NCI-H1092 treated with DMSO at 0.1 percent for 48 hours (cell line): ENCODE data around the gene BLMH.
"Not testable (repeated sequence)": the region's sequence is repeated elsewhere in the genome, so short reads cannot be mapped to it uniquely, and the experiment has no call there.

ENCODE experiments used
- DNase-seq: peaks from one replicate; lab custom pipeline; 2025; lab: John Stamatoyannopoulos, UW

The BLMH gene

DNA sequence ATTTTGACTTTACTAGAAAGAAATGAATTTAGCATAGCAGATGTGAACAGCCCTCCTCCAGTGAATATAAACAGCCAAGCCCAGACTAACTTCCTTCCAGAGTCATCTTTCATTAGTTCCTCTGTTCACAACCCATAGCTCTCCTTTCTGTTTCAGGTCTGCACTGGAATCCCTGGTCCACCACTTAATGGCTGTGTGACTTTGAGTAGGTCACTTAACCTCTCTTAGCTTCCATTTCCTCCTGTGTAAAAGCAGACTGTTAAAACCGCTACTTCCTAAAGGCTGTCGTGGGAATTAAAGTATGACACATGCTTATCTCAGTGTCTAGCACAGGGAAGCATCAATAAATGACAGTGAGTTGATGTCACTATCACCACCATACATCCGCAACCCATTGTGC, 63.7 kb downstream of the BLMH start:
- DNase-seq, result no peak

DNA sequence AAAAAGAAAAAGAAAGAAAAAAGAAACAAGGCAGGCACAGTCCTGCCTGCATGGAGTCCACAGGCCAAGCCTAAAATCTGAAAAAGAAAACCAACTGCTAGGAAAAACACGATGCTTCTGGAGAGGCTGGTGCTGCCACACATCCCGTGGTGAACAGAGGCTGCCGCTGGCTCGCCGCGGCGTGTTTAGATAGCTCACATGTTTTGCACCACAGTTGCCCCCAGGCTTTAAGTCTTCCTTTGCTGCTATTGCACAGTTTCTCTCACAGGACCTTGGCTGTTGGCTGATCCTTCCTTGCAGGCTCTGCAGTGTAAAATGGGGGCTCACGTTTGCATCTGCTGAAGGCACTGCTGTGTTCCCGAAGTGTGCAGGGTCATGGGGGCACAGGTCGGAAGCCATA, 64.9 kb downstream of the BLMH start:
- DNase-seq, result no peak

DNA sequence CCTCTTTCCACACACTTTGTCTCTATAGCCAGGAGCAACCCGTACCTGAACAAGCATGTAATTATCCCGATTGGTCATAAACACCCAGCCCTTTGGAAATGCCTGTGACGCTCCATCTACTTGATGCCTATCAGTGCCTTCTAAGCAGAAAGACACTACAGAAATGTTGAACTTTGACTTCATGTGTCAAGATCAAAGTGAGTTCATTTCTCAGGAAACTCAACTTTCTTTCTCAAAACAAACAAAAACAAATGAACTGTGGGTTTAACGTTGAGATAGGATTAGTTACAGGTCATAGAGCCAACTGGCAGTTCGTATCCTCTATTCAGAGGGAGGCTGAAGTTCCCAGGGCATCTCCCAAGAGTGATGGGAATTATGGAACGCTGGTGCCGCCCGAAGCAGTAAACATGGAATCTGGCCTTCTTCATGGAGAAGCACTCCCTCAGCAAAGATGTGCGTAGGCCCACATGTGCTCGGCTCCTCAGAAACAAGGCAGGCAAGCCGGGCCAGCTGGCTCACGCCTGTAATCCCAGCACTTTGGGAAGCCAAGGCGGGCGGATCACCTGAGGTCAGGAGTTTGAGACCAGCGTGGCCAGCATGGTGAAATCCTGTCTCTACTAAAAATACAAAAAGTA, 65.7 kb downstream of the BLMH start:
- DNase-seq, result no peak

DNA sequence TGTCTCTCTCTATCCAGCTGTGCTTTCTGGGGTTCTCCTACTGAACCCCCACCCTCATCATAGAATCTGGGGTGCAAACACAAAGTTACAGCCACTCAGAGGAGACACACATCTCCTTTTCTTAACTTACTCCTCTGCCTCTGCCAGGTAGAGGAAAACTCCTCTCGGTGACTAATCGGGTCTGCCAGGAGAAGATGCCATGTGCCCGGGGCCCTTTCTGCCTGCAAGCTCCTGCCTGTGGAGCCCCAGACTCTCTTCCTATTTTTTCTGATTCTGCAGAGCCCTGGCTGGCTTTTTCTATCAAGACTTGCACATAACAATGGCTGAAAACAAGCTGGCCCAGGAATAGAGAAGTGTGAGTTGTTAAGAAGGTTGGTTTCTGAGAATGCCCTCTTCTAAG, 66.6 kb downstream of the BLMH start:
- no peak for DNase-seq

DNA sequence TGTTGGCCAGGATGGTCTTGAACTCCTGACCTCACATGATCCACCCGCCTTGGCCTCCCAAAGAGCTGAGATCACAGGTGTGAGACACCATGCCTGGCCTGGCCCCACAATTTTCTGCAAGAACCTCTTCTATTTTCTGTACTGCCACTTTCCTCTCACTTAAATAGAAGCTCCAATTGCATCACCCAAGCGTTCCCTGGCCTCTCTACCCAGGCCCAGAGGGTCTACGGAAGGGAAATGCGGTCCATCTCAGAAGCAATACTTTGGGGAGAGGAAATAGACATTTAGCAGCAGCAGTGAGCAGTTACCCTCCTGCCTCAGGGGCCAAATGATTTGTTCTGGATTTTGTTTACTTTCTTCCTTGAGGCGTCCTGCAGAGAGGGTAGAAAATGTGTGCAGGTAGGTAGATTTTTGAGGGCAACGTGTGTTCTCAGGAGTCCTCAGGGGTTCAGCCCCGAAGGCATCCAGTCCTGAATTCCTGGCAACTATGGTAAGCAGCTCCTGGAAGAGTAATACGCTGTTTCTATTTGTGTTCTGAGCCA, 67.3 kb downstream of the BLMH start:
- no peak for DNase-seq

DNA sequence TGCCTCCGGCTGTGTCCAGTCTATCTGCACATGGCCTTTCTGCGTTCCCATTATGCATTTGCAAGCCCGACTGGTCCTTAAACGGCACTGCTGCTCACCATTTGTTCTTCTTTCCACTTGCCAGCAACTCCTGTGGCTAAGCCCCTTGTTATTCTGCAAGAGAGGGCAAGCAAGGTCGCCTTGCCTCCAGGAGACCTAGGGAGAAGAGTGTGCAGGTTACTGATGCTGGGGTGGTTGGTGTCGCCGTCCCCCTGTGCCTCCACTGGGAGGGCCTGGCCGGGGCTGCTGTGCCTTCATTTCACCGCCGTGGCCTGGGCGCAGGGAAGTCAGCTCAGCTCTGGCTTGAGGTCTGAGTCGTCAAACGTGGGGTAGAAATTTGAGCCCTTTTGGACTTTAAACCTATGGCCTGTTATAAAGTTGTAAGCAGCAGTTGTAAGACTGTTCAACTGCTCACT, 69.0 kb downstream of the BLMH start:
- no peak for DNase-seq

DNA sequence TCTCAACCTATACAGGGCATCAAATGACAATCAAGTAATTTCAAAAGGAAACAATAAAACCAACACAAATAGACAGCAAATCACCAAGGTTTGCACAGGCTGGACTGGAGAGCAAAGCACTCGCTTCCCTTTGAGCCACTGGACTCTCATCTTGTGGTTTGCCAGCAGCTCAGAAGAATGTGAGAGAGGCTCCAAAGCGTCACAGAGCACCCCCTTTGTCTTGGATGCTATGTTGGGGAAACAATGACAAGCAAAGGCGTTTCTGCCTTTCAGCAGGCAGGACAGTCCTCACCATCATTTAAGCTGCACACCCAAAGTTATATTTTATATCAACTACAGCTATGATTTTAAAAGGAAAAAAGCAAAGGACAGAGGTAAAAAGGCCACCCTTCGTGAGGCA, 69.5 kb downstream of the BLMH start:
- no peak for DNase-seq

DNA sequence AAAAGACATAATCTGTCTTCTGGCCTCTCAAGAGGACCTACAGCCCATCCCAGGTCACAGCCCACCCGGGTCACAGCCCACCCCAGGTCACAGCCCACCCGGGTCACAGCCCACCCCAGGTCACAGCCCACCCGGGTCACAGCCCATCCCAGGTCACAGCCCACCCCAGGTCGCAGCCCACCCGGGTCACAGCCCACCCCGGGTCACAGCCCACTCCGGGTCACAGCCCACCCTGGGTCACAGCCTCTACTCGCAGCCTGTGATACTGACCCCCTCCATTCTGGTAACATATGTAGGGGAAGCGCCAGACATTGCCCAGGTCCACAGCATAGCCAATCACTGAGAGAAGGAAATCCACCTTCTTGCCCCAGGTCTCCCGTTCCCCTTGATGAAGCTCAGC, 70.4 kb downstream of the BLMH start:
- no peak for DNase-seq

DNA sequence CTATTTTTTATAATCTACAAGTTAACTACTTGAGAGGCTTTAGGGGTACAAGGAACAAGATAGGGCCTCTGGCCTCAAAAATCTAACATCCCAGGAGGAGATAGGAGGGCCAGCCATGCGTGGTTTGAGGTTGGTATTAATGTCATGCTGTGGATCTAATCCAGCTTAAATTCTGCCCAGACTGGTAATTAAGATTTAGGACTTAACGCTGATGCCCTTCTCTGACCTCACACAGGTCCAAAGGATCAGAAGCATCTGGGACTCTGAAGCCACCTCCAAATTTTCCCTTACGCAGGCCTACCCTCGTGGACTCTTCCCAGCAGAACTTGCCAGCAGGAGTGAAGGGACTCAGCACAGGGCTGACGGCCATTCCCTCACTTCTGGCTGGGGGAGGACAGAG, 71.3 kb downstream of the BLMH start:
- DNase-seq, result no peak

DNA sequence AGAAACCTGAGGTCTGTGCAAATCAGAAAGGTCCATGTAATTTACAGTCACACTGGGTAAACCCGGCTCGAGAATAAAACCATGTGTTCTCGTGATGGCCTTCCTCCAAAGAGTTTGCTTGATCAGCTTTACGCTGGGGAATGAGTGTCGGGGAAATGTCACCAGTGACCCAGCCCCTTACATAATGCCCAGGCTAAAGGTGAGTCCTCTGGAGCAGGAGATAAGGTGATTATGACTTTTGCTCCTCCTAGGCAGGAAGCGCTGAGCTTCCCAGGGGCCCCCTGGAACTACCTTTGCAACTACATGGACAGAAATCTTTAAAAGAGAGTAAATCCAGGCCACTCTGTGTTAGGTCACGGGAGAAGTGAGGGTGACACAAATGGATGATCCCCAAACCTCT, 71.9 kb downstream of the BLMH start:
- no peak for DNase-seq

DNA sequence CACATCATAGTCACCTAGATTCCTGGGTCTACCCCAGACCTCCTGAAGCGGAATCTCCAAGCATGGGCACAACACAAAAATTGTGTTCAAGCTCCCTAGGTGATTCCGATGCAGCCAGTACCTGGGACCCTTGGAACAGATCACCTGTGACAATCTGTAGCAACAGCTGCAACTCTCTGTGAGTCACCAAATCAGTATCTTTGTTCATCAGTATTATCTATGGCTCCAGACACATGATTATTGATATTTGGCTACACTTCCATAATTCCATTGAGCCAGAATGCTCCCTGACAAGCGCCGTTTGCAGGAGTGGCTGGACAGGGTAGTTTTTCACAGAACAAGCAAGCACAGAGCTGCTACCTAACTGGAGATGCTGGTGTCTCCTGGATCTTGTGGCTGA, 72.4 kb downstream of the BLMH start:
- no peak for DNase-seq

DNA sequence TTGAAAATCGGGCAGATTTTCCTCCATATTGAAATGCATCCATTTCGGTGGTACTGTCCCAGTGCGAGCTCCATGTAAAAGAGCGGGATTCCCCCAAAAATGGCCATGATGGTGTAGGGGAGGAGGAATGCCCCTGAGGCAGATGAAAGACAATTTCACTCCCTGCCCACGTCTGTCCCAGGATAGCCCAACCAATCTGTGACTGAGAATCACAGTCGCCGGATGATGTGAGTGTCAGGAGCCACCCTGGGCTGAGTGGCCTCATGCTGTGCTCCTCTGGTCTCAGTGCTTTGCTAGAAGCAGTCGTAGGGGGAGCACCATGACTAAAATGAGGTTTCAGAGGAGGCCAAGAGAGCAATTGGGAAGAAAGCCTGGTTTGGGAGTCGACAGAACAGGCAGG, 72.9 kb downstream of the BLMH start:
- no peak for DNase-seq

DNA sequence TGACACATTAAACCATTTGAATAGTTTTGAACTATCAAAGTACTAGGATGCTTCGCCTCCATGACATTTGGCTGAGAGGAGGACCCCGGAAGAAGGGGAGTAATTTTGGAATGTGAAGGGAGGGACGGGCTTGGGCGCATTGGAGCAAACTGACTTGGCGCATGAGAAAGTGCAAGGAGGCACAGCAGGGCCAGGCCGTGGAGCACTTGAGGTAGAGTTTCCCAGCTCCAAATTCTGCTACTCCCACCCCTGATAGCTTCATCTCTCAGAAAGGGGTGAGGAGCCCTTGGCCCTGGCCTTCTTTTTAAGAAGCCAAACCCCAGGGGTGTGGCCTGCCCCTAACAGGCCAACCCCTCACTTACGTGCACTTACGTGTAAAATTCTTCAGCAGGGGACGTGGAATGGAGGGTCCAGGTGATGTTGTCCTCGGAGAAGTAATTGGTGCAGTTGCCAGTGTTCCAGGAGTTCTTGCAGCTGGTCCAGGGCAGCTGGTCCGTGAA, 73.9 kb downstream of the BLMH start:
- DNase-seq, result no peak

DNA sequence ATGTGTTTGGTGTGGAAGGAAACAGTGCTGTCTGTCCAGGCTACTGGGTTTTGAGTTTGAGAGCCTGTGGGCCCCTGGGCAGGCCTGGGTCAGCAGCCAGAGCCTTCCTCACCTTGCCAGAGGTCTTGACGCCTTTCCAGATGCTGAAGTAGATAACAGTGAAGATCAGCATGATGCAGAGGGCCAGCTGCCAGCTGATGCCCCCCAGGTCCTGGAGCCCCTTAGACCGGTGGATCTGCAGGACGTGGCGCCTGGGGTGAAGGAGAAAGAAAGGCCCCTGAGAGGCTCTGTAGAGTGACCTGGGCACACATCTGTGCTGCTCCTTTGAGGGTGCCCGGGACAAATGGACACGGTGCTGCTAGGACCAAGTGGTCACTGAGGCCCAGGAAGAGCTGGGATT, 74.7 kb downstream of the BLMH start:
- DNase-seq, result no peak

DNA sequence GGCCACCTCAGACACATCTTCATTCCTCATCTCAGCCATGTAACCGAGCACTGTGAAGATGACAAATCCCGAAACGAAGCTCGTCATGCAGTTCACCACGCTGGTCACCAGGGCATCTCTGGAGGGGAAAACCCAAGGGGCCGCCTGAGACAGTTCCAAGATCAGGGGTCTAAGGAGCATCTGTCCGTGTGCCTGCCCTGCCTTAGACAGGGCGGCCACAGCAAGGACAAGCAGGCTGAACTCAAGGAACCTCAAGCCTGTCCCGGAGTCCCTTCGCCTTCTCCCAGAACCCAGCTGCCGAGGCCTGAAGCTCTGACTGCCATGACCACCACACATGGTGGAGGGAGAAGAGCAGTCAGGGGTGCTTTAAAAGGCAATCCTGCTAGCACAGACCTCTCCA, 79.0 kb downstream of the BLMH start:
- no peak for DNase-seq

DNA sequence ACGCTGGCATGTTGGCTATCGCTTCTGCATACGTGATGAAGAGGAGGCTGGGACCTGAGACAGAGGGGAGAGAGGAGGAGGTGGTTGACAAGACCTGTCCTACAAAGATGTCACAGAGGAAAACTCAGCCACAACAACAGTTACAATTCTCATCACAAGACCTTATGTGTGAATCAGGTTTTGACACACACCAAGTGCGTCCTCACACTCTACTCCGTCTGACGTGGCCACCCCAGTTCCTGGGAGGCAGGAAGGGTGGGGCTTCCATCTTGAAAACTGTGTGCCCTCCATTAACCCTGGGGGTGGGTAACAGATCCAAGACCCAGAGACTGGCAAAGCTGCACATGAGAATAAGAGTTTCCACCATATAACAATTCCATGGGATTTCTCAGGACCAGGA, 80.4 kb downstream of the BLMH start:
- DNase-seq, result no peak

DNA sequence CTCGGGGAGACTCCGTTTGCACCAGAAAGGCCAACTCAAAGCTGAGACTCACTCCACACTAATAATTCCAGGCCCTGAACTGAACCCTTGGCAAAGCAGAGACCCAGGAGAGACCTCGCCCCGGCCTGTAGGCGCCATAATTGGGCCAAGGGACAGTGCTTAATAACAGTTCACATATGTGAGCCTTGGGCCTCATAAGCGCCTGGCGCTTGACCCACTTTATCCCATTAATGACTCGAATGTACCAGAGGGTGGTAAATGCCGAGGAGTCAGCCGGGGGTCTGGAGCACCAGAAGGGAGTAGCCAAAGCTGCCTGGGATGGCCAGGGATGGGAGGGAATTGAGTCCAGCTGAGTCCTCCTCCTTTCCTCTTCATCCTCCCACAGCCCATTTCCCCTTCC, 80.8 kb downstream of the BLMH start:
- no peak for DNase-seq

DNA sequence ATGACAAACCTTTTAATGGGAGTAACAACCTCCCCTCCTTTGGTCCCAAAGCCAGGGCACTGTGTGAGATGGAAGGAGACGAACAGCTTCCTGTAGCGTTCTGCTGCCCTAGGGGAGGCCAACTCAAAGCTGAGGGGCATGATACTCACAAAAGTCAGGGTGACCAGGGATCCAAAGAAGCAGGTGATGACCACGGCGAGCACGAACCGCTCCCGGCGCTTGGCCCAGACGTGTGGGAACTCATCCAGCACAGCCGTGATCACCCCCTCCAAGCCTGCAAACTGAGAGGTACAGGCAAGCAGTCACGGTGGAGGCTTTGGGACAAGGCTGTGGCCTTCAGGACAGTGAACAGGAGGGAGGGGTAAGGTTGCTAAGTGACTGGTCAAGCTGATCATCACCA, 81.4 kb downstream of the BLMH start:
- DNase-seq, result no peak

DNA sequence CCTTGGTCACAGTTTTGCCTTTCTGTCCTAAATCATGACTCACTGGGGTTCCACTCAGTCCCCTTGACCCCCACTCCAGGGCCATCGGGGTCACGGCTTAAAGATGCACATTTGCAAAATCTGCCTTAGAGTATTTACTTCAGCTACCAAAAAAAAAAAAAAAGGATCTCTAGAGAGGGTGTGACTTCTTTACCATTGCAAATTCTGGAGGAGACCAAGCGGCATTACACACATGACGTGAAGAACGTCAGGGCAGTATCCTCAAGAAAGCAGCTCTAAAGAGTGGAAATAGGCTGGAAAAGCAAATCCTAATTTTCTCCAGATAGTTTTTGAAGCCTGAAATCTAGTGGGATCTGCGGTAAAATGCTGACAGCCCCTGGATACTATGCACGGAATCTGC, 81.8 kb downstream of the BLMH start:
- DNase-seq, result no peak

DNA sequence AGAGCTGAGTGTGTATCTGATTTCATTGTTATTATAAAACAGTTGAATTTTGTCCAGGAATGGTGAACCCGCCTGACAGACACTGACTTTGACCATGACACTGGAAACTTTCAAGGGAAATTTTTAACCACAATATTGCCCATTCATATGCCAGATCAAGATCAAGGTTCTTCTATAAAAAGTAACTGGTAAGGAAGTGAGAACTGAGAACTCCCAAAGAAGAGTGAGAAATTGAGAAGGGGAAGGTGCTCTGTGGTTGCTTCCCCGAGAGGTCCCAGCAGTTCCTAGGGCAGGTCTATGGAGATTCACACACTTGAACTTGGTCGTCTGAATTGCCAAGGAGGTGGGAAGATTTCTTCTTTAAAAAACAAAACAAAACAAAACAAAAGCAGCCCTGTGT, 83.5 kb downstream of the BLMH start:
- DNase-seq, result no peak

DNA sequence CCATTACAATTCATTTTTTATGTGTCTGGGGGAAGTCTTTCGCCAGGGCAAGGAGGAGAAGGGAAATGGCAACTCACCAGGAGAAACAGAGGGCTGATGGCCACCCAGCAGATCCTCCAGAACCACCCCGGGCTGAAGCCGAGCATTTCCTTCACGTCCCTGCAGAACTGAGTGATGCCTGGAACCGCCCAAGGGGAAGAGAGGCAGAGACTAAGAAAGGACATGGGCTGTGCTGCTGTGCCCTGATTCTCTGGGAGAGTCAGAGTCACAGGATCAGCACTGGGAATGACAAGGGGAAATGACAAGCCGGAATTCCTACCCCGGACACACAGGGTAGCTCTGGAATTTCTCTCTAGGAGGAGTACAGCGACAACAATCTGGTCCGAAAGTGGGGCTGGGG, 84.1 kb downstream of the BLMH start:
- no peak for DNase-seq

DNA sequence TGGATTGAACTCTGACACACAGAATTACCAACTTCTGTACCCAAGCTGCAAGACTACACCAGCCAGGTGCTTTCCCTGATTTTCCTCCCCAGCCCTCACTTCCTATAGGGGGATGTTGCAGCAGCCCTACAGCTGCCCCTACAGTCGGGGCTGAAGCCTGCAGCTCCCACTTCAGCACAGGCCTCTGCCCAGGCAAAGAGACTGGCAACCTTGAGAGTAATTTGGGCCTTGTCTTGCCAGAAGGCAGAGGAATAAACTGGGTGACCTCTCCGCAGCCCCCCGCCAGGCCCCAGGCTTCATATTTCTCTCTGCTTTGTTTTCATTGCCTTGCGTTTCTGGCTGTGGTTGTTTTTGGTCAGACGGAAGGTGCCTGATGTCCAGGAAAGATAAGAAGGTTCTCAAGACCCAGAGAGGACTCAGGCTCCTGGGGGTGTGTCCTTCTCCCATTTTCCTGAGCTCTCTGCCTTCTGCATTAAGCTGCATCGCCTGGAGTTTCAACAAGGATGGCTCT, 88.2 kb downstream of the BLMH start:
- no peak for DNase-seq

DNA sequence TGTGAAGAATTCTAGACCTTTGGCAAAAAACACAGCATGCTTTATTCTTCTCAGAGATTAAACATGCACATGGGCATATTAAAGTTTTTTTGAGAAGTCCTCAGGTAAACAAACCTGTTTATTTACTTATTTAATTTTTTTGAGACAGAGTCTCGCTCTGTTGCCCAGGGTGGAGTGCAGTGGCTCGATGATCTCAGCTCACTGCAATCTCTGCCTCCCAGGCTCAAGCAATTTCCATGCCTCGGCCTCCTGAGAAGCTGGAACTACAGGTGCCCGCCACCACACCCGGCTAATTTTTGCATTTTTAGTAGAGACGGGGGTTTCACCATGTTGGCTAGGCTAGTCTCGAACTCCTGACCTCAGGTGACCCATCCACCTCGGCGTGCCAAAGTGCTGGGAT, 91.1 kb downstream of the BLMH start:
- not testable (repeated sequence) for DNase-seq

DNA sequence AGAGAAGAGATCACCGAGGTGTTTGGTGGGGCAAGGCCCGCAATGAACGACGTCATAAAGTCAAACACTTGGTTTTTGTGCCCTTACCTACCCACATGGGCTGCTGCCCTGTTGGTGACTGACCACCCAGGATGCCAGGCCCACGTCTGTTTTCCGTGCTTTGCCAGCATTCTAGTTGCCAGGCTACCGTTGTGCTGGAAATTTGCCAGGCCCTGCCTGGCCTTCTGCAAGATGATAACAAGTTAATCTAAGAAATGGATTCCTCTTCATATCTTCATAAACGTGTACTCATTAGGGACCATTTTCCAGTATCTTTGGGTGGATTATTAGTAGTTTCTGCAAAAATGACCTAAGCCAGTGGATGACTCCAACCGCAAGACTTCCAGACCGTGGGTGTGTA, 91.6 kb downstream of the BLMH start:
- no peak for DNase-seq
